Keratinocyte (primary cell): ENCODE measurements around the gene PFN1.

Source experiments
- EZH2 ChIP-seq: IDR thresholded peaks from one replicate; pipeline ENCODE4 v1.6.1; 2012; ENCODE audit warnings: inconsistent platforms, mild to moderate bottlenecking, low read length, moderate library complexity
- TF ChIP-seq, protein P1 (sequence below), 3 experiments: IDR thresholded peaks in 1 of 3; conservative IDR thresholded peaks in 1 of 3; optimal IDR thresholded peaks in 1 of 3; 2 replicates in 2 of 3; 3 replicates in 1 of 3; pipeline versions ENCODE3 to v1.5.1; 2011; ENCODE audit warnings: low read length in 3 of 3, mild to moderate bottlenecking in 3 of 3, moderate library complexity in 2 of 3, control low read depth in 1 of 3, inconsistent platforms in 1 of 3; ENCODE audit not compliant: insufficient read depth in 2 of 3; ENCODE audit errors: extremely low read depth in 1 of 3

DNA sequence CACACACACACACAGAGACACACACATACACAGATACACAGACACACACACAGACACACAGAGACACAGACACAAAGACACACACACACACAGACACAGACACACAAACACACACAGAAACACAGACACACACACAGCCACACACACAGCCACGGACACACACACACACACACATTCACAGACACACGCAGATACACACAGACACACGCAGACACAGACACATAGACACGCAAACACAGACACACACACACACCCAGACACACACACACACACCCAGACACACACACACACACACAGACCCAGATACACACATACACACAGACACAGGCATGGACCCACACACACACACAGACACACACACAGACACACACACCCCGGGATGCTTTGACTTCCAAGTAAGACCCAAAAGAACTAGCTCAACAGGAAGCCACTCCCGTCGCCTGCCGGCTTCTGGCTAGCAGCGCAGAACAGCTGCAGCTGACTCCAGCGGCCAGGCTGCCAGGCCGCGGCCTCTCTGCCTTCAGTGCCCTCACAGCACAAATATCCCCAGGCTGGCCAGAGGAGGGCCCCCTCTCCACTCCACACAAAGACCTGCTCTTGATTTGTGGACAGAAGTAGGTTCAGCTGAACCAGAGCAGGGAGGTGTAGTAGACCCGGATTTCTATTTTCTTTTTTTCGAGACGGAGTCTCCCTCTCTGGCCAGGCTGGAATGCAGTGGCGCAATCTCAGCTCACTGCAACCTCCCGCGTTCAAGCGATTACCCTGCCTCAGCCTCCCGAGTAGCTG lies 39.4 kb downstream of the PFN1 start:
- TF ChIP-seq, protein P1, sequence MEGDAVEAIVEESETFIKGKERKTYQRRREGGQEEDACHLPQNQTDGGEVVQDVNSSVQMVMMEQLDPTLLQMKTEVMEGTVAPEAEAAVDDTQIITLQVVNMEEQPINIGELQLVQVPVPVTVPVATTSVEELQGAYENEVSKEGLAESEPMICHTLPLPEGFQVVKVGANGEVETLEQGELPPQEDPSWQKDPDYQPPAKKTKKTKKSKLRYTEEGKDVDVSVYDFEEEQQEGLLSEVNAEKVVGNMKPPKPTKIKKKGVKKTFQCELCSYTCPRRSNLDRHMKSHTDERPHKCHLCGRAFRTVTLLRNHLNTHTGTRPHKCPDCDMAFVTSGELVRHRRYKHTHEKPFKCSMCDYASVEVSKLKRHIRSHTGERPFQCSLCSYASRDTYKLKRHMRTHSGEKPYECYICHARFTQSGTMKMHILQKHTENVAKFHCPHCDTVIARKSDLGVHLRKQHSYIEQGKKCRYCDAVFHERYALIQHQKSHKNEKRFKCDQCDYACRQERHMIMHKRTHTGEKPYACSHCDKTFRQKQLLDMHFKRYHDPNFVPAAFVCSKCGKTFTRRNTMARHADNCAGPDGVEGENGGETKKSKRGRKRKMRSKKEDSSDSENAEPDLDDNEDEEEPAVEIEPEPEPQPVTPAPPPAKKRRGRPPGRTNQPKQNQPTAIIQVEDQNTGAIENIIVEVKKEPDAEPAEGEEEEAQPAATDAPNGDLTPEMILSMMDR (optimal IDR thresholded peaks at IDR 0.05 in 1 of 3, IDR thresholded peaks at IDR 0.05 in 1 of 3, conservative IDR thresholded peaks at IDR 0.05 in 1 of 3; ENCODE audit: extremely low read depth in 1 of 3, insufficient read depth in 2 of 3, low read length in 3 of 3), result peak; percentile 75 to 82 (median 75)
- TF ChIP-seq EZH2, result no peak
